GM12878 (cell line): ENCODE results near the gene AP3D1. TPM values are rescaled to one million over a fixed set of nuclear protein-coding genes. Genes with fewer than 3 reads are reported as not detected.
A peak's percentile ranks its signal among the peaks of the same experiment; 100 is the strongest.

Experiments
- CHD1 ChIP-seq: IDR thresholded peaks from 2 replicates; pipeline ENCODE4 v1.6.1; 2012; ENCODE audit warnings: low read depth, low read length, improper control_type of control experiment
- ESRRA ChIP-seq: IDR thresholded peaks from 2 replicates; pipeline ENCODE4 v1.6.1; 2012; ENCODE audit warnings: mild to moderate bottlenecking, low read length, improper control_type of control experiment
- KLF5 ChIP-seq: fragments of 450-650 bp; IDR thresholded peaks from 2 replicates; pipeline ENCODE4 v1.6.1; 2014; ENCODE audit warnings: mild to moderate bottlenecking; ENCODE audit not compliant: partially characterized antibody
- MTA2 ChIP-seq: fragments of 450-650 bp; IDR thresholded peaks from 2 replicates; pipeline ENCODE4 v1.6.1; 2016; ENCODE audit warnings: low read depth, mild to moderate bottlenecking, moderate library complexity
- NBN ChIP-seq: fragments of 450-650 bp; IDR thresholded peaks from 2 replicates; pipeline ENCODE4 v1.6.1; 2016
- NFYA ChIP-seq: IDR thresholded peaks from 2 replicates; pipeline ENCODE4 v1.6.1; 2011; ENCODE audit warnings: low read depth, mild to moderate bottlenecking, low read length, improper control_type of control experiment, borderline replicate concordance
- NRF1 ChIP-seq: conservative IDR thresholded peaks from 2 replicates; pipeline ENCODE4 v1.6.1; 2011; ENCODE audit warnings: mild to moderate bottlenecking, low read depth, low read length, improper control_type of control experiment
- PML ChIP-seq: IDR thresholded peaks from 2 replicates; pipeline ENCODE4 v1.6.1; 2012; ENCODE audit warnings: low read length, inconsistent platforms
- POLR2AphosphoS5 ChIP-seq: IDR thresholded peaks from 2 replicates; pipeline ENCODE4 v1.6.1; 2011; ENCODE audit warnings: mild to moderate bottlenecking, low read length, inconsistent platforms
- RCOR1 ChIP-seq: conservative IDR thresholded peaks from 2 replicates; pipeline ENCODE4 v1.6.1; 2012; ENCODE audit warnings: low read depth, low read length, improper control_type of control experiment
- RELA ChIP-seq: fragments of 450-650 bp; IDR thresholded peaks from 2 replicates; pipeline ENCODE4 v1.8.0; 2014; ENCODE audit warnings: borderline replicate concordance; ENCODE audit not compliant: partially characterized antibody
- SMAD1 ChIP-seq: fragments of 450-650 bp; IDR thresholded peaks from 2 replicates; pipeline ENCODE4 v1.6.1; 2018; ENCODE audit warnings: mild to moderate bottlenecking, low read depth; ENCODE audit not compliant: partially characterized antibody
- SP1 ChIP-seq: IDR thresholded peaks from one replicate; pipeline ENCODE4 v1.6.1; 2011; ENCODE audit warnings: low read depth, low read length
- SREBF1 ChIP-seq: IDR thresholded peaks from 2 replicates; pipeline ENCODE4 v1.6.1; 2012; ENCODE audit warnings: mild to moderate bottlenecking, low read length
- TCF7 ChIP-seq: IDR thresholded peaks from 2 replicates; pipeline ENCODE4 v1.6.1; 2014; ENCODE audit warnings: antibody characterized with exemption, borderline replicate concordance
- ZBTB33 ChIP-seq: fragments of 450-650 bp; IDR thresholded peaks from 2 replicates; pipeline ENCODE4 v1.6.1; 2017; ENCODE audit warnings: mild to moderate bottlenecking
- ZNF592 ChIP-seq: fragments of 450-650 bp; IDR thresholded peaks from 2 replicates; pipeline ENCODE4 v1.6.1; 2017; ENCODE audit warnings: mild to moderate bottlenecking, moderate library complexity
- ZNF622 ChIP-seq: fragments of 450-650 bp; IDR thresholded peaks from 2 replicates; pipeline ENCODE4 v1.6.1; 2017; ENCODE audit warnings: mild to moderate bottlenecking, inconsistent platforms
- polyA plus RNA-seq, 11 experiments: library from polyadenylated mRNA; depleted of rRNA in 4 of 11; unstranded in 6 of 11; stranded (reverse) in 5 of 11; fragments of >200 nt; fragmentation: Nextera tagmentation in 4 of 11; fragmentation: Illumina TruSeq in 1 of 11; extraction: Ambion mirVana in 4 of 11; extraction: Trizol in 1 of 11; gene quantifications; 1 replicate in 1 of 11; 2 replicates in 10 of 11; pipeline versions ENCODE4 v1.2.1 to v1.2.3, GENCODE V29; 2011 to 2016; ENCODE audit warnings: inconsistent platforms in 2 of 11, missing spikeins in 2 of 11, low read depth in 1 of 11
- total RNA-seq, 4 experiments: library from RNA; depleted of rRNA in 3 of 4; stranded (reverse); fragments of >200 nt in 3 of 4; fragmentation: Illumina TruSeq in 1 of 4; extraction: Trizol in 1 of 4; gene quantifications; 2 replicates each; pipeline versions ENCODE4 v1.2.1 to v1.2.3, GENCODE V29; 2013 to 2021
- TF ChIP-seq, protein P1 (sequence below): fragments of 450-650 bp; IDR thresholded peaks from 2 replicates; pipeline ENCODE4 v1.6.1; 2016; ENCODE audit warnings: mild to moderate bottlenecking
- TF ChIP-seq, protein P2 (sequence below): IDR thresholded peaks from 2 replicates; pipeline ENCODE4 v1.6.1; 2012; ENCODE audit warnings: low read length, inconsistent platforms
- TF ChIP-seq, protein P3 (sequence below): IDR thresholded peaks from 2 replicates; pipeline ENCODE4 v1.6.1; 2011; ENCODE audit warnings: mild to moderate bottlenecking, low read depth, low read length, moderate library complexity; ENCODE audit not compliant: insufficient replicate concordance

Gene AP3D1
- total and polyA plus RNA-seq, 10 of the 15 experiments (the other 5 are each of a cell fraction or from before 2014, with no cell fraction given): 1.5 to 108 (median 59.1) TPM

GRCh38 chr19:2077833-2078619 is 73.3 kb downstream of the AP3D1 start (continued):
- TF ChIP-seq, protein P1, sequence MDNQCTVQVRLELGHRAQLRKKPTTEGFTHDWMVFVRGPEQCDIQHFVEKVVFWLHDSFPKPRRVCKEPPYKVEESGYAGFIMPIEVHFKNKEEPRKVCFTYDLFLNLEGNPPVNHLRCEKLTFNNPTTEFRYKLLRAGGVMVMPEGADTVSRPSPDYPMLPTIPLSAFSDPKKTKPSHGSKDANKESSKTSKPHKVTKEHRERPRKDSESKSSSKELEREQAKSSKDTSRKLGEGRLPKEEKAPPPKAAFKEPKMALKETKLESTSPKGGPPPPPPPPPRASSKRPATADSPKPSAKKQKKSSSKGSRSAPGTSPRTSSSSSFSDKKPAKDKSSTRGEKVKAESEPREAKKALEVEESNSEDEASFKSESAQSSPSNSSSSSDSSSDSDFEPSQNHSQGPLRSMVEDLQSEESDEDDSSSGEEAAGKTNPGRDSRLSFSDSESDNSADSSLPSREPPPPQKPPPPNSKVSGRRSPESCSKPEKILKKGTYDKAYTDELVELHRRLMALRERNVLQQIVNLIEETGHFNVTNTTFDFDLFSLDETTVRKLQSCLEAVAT: peak; percentile 63
- peak; percentile 26; the same call in 1 of the 2 replicates for TF ChIP-seq POLR2AphosphoS5
- TF ChIP-seq, protein P2, sequence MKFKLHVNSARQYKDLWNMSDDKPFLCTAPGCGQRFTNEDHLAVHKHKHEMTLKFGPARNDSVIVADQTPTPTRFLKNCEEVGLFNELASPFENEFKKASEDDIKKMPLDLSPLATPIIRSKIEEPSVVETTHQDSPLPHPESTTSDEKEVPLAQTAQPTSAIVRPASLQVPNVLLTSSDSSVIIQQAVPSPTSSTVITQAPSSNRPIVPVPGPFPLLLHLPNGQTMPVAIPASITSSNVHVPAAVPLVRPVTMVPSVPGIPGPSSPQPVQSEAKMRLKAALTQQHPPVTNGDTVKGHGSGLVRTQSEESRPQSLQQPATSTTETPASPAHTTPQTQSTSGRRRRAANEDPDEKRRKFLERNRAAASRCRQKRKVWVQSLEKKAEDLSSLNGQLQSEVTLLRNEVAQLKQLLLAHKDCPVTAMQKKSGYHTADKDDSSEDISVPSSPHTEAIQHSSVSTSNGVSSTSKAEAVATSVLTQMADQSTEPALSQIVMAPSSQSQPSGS: no peak
- TF ChIP-seq NBN: no peak
- TF ChIP-seq, protein P3, sequence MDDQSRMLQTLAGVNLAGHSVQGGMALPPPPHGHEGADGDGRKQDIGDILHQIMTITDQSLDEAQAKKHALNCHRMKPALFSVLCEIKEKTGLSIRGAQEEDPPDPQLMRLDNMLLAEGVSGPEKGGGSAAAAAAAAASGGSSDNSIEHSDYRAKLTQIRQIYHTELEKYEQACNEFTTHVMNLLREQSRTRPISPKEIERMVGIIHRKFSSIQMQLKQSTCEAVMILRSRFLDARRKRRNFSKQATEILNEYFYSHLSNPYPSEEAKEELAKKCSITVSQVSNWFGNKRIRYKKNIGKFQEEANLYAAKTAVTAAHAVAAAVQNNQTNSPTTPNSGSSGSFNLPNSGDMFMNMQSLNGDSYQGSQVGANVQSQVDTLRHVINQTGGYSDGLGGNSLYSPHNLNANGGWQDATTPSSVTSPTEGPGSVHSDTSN: no peak
- TF ChIP-seq PML: no peak
- TF ChIP-seq NRF1: no peak
- no peak; the same call in 1 of the 2 replicates for TF ChIP-seq ZBTB33
- no peak for TF ChIP-seq ZNF592
- TF ChIP-seq RCOR1: no peak
- no peak for TF ChIP-seq TCF7
- TF ChIP-seq ESRRA: no peak
- no peak for TF ChIP-seq RELA
- TF ChIP-seq CHD1: no peak
- no peak for TF ChIP-seq ZNF622
- no peak for TF ChIP-seq SREBF1
- TF ChIP-seq KLF5: no peak
- no peak for TF ChIP-seq SMAD1
- TF ChIP-seq NFYA: no peak
- TF ChIP-seq MTA2: no peak
- no peak for TF ChIP-seq SP1
